GM19372 (cell line): ENCODE measurements around the gene SPEG.

ENCODE experiments used
- ATAC-seq: cut with Tn5 transposase; IDR thresholded peaks from one replicate; pipeline ENCODE4 v1.9.1; 2021; ENCODE audit warnings: mild to moderate bottlenecking, low read depth, moderate library complexity; ENCODE audit not compliant: unreplicated experiment

SPEG gene

DNA sequence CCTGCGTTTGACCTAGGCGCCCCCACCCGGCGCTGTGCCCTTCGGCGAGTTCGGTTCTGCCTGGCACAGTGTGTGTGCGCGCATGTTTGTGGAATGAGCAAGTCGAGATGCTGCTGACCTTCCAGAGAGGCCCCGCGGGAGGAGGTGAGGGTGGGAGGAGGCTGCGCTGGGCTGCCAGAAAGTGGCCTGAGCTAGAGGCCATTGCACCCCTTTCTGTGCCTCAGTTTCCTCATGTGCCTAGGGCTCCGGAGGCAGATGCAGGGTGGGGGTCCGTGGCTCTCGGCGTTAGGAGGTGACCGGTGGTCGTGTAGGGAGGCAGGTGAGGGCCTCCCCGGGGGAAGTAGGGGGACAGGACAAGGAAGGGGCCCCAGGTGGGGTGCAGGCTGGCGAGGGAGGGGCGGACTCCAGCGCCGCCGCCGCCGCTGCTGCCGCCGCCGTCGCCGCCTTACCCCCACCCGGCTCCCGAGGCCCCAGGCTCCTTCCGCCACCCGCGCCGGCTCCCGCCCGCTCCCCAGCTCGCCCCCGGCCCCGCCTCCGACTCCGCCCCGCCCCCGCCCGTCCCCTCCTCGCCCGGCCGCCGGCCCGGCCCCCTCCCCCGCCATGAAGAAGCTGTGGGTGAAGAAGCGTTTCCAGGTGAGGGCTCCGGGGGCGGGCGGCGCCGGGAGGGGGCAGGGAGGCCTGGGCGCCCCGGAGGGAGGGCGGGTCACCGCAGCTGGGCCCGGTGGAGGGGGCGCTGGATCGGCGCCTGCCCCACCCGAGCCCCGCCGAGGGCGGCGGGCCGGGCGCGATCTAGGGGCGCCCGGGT, 7.0 kb downstream of the SPEG start:
- ATAC-seq: no peak

- ATAC-seq: no peak
Observed at GRCh38 chr2:219442256-219443015, 7.8 kb downstream of the SPEG start.

DNA sequence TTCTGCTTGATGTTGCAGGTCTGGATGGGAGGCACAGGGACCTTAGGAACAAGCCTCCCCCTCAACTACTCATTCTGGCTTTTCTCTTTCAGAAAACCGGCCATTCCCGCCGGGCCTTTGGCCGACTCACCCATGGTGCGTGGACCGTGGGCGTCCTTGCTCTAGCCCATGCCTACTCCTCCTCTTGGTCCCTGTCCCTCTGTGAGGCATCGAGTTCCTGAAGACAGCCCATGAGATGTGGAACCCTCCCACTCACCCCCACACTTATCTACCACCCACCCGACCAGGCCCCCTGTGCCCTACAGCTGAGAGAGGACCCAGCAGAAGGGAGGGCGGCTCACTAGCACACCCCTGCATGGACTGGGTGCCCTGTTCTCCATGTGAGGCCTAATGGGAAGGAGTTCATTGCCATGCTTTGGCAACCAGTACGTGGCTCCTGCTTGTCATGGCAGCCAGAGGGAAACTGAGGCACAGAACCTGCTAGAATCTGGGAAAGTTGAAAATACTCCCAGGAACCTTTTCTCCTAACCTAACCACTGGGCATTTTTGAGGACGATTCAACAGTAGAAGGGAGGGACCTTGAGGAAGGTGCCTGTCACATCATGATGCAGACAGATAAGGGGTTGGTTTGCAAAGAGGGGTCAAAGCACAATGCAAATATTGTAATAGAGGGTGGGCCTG, 8.5 kb downstream of the SPEG start:
- no peak for ATAC-seq

DNA sequence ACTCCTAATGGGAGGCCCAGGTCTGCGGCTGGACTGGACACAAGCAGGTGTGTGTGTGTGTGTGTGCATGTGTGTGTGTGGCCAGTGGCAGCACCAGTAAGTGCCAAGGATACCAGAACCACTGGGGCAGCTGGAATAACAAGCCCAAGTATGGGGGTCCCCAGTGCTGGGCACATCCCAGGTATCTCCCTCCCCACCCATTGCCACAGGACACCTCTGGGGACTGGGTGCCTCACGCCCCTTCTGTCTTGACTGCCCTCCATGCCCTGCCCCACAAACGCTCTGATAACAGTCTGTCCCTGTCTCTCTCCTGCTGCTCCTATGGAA, 9.0 kb downstream of the SPEG start:
- no peak for ATAC-seq

GRCh38 chr2:219444566-219445091, 10.0 kb downstream of the SPEG start:
- no peak for ATAC-seq

DNA sequence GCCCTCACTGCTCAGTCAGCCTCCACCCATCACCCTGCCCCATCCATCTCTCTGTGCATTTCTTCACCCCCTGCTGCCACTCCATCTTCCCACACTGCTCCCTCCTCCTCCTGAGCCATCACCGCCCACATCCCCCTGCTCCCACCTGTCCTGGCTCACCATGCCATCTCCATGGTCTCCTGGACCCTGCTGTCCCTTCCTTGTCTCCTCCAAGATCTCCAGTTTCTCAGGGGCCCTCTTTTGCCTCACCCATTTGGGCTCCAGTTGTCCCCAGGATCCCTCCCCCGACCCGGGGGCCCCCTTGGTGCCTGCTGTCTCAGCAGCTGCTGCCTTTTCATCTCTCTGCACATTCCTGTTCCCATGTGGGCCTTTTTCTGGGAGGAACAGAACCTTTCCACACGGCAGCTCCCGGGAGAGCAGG, 10.6 kb downstream of the SPEG start:
- ATAC-seq: no peak

DNA sequence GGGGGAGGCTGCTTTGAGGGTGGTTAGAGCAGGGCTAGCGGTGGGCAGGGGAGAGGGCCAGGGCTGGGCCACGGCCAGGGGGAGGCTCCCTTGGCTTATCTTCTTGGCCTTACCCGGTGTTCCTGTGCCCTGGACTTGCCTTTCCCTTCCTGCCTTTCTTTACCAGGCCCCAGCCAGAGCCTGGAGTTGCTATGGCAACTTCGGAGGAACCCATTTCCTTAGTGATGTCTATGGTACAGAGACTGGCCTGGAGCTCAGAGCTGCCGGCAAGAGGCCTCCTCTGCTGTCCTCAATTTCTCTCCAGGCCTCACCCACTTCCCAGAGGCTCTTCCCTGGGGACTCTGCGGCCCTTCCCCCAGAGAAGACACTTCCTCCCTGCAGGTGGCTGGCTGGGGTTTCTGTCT, 11.5 kb downstream of the SPEG start:
- ATAC-seq: no peak

- ATAC-seq: no peak
Observed at GRCh38 chr2:219446689-219447088, 12.0 kb downstream of the SPEG start.

DNA sequence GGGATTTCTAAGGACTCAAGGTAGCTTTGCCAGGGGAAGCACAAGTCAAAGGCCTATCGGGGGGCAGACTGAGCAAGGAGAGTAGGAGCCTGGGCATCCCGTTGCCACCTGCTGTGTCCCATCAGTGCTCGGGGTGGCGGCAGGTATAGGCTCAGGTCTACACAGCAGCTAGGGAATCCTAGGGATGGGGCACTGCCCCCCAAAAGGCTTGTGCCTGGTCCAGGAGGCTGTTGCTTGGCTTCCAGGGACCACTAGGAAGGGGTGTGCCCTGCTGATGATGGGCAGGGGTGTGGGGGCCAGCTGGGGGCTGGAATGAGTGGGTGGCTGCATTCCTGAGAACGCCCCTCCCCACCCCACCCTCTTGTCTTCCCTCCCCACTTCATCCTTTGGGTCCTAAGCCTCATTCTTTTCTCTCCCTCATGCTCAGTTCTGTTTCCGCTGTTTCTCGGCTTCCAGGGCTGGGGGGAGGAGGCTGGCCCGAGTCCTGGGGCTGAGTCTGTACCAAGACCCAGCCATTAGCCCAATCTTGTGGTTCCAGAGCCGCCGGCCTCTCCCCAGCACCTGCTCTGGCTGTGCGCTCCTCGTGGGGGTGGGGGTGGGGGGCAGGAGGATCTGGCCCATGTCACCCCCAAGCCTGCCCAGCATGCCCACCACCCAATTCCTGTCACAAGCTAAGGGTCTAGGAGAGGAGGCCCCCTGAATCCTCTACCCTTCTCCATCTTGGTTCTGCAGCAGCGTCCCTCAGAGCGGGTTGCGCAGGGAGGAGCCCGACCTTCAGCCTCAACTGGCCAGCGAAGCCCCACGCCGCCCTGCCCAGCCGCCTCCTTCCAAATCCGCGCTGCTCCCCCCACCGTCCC, 12.8 kb downstream of the SPEG start:
- ATAC-seq: no peak

GRCh38 chr2:219448099-219448775, 13.6 kb downstream of the SPEG start:
- no peak for ATAC-seq

DNA sequence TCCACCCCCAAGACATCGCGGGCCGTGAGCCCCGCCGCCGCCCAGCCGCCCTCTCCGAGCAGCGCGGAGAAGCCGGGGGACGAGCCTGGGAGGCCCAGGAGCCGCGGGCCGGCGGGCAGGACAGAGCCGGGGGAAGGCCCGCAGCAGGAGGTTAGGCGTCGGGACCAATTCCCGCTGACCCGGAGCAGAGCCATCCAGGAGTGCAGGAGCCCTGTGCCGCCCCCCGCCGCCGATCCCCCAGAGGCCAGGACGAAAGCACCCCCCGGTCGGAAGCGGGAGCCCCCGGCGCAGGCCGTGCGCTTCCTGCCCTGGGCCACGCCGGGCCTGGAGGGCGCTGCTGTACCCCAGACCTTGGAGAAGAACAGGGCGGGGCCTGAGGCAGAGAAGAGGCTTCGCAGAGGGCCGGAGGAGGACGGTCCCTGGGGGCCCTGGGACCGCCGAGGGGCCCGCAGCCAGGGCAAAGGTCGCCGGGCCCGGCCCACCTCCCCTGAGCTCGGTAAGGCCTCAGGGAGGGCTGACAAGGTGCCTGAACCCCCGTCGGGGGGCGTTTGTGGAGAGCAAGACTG, 14.2 kb downstream of the SPEG start:
- ATAC-seq: no peak

GRCh38 chr2:219449609-219450008, 15.0 kb downstream of the SPEG start:
- ATAC-seq: no peak

DNA sequence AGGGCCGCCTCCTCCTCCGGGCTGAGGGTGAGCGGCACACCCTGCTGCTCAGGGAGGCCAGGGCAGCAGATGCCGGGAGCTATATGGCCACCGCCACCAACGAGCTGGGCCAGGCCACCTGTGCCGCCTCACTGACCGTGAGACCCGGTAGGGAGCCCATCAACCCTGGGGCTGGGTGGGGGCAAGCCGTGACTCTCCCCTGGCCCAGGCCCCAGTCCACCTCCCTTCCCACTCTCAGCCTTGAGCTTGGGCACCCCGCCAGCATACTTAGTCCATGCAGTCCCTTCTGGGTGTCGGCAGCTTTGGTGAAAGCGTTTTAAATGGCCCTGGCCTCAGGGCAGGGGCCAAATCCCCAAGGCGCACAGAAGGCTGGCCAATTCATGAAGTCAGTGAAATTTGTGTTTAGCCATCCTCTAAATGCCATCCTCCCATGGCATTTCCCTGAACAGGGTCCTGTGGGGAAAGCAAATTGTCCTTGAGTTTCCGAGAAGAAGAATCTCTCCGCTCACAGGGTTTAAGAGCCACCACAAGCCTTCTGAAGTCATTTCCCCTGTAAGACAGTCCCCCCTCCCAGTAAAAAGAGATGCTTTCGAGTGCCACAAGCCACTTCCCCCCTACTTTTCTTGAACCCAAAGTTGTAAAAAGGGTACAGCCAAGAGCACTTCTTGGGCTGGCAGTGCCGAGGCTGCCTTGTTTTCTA, 17.2 kb downstream of the SPEG start:
- ATAC-seq: no peak

DNA sequence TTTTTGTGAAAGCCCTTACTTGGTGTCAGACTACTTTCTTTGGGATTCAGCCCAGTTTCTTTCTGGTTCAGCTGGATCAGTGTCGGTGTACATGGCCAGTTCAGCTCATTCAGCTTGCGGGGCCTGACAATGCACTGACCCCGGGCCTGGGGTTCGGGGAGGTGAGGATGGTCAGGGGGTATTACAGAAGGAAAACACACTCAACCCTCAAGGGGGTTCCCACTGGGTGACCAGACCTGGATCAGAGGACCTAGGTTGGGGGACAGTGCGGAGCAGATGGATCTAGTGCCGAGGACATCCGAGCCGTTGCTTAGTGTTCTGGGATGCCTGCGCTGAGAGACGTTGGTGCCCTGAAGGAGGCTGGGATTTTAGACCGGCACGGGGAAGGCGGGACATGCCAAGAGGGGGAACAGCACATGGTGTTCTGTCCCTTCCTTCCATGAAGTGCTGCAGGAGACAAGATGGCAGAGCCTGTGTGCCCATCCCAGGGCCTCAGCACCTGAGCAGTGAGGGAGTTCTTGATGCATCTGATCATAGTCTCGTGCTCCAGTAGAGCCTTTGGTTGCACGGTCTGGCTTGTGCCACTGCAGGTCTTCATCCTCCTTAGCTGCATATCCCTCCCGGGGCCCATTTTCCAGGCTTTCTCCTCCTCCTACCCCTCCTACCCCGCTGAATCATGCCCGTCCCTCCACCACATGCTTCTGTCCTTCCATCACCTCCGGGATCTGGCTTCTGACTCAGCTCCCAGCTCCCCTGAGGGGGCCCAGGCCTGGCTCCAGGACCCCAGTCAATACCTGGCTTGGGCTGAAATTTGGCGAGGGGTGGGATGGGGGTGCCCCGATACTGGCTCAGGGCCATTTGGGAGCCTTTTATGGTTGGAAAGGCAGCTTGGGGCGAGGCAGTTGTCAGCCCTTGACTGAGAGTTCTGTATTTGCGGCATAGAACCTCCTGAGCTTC, 18.0 kb downstream of the SPEG start:
- ATAC-seq: no peak

DNA sequence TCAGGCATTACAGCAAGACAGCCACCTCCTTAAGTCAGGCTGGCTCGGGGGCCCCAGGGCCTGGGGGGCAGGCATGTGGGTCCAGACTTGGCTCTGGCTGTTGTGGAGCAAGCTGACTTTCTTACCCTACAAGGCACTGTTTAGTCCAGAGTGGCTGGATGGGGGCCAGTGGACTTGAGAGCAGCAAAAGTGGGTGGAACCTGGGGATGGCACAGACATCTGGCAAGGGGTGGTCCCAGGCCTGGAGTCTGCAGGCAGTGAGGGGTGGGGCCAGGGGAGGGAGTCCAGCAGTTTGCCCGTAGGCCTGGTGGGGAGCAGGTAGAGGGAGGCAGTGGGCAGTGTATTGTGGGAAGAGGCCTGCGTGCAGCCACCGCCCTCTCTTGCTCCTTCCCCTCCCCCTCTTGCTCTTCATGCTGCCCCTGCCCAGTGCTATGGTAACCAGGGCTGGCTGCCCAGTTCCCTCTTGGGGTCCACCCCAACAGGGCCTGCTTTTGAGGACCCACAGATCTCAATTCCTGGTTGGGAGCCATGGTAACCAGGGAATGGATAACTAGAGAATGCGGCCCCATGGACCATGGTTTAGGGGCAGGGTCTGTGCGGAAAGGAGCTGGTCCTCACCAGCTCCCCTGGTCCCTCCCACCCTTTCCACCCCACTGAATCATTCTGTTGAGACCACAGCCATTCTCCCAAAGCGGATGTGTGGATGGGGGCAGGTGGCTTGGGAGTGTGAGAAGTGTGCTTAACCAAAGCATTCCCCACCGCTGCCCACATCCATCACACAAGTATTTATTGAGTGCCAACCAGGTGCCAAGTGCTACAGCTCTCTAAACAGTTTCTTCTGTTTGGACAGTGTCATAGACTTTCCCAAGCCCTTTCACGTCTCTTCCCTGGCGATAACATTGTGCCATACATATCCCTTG, 19.3 kb downstream of the SPEG start:
- ATAC-seq: no peak

GRCh38 chr2:219455581-219455980, 20.9 kb downstream of the SPEG start:
- ATAC-seq: no peak
